GM06990 (cell line): ENCODE results near the gene CDH6.

Experiments
- DNase-seq: peaks from one replicate; pipeline ENCODE4 v3.0.0-alpha.2; 2011; ENCODE audit not compliant: insufficient read length; ENCODE audit errors: extremely low read depth
- H3K27me3 ChIP-seq: replicated peaks from 2 replicates; pipeline ENCODE4 v1.6.0; 2011; ENCODE audit warnings: low read length; ENCODE audit not compliant: control insufficient read depth, insufficient read depth
- H3K36me3 ChIP-seq: 2 replicates; pipeline ENCODE4 v1.5.1; 2011; ENCODE audit warnings: low read length; ENCODE audit not compliant: control insufficient read depth, insufficient read depth
- H3K4me3 ChIP-seq: replicated peaks from 2 replicates; pipeline ENCODE4 v1.5.1; 2011; ENCODE audit warnings: low read depth, mild to moderate bottlenecking, control low read depth, low read length
- TF ChIP-seq, protein P1 (sequence below): IDR thresholded peaks from 2 replicates; pipeline ENCODE4 v1.5.1; 2011; ENCODE audit warnings: low read length, control low read depth, mild to moderate bottlenecking, inconsistent platforms; ENCODE audit not compliant: insufficient read depth, poor library complexity, severe bottlenecking

Gene CDH6

DNA sequence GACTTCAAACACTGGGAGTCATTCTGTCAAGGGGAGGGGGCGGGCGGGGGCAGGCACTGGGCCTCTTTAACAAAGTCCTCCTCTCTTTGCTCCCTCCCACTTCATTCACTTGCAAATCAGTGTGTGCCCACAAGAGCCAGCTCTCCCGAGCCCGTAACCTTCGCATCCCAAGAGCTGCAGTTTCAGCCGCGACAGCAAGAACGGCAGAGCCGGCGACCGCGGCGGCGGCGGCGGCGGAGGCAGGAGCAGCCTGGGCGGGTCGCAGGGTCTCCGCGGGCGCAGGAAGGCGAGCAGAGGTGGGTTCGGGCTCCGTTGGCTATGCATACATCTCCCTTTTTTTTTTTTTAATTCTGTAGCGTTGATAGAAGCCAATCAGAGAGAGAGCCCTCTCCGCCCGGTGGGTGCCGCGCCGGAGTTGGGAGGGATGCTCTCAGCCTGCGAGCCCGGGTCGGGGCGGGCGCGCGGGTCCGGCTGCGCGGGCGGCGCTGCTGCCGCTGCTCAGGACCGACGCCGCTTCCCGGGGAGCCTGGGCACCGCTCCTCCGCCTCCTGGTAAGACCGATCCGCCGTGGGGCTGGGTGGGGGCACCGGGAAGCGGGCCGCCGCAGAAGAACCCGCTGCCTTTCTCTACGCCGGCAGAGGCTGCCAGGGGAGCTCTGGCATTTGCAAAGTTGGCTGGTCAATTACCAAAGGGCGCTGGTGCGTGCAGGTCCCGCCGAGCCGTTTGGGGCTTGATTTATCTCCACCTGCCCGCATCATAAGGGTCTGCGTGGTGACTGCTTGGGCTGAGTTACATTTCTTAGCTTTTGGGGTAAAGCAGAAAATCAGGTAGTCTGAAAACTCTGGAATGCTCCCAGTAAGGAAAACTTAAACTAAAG is at the start of gene CDH6:
CDH6 (plus strand) TSS at position 96 of the 877 bp plus-strand sequence. CDS start 73,788 bp downstream, outside the sequence.
- H3K4me3 ChIP-seq, result no peak within 1 kb of the TSS
- no peak for DNase-seq

DNA sequence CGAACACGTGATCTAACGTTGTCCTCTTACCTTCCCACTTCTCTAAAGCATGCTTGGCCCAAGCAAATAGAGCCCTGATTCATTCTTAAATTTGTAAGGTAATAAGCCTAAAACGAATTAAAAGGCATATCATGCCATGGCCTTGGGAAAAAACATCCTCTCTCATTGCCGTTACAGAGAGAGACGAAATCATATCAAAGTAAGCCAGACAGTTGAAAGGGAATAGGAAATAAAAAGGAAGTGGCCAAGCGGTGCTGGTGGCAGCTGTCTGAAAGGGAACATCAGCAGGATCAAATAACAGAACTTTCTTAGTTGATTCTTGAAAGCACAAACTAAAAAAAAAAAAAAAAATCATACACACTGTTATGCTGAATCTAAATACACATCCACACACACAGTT is 49.1 kb upstream of the CDH6 start:
- Histone ChIP-seq H3K4me3 (no peak overlapping the region), H3K27me3 (no peaks in the 10 kb centered on the region), H3K36me3 (no peaks in the 10 kb centered on the region)
- no peak for DNase-seq
- TF ChIP-seq, protein P1, sequence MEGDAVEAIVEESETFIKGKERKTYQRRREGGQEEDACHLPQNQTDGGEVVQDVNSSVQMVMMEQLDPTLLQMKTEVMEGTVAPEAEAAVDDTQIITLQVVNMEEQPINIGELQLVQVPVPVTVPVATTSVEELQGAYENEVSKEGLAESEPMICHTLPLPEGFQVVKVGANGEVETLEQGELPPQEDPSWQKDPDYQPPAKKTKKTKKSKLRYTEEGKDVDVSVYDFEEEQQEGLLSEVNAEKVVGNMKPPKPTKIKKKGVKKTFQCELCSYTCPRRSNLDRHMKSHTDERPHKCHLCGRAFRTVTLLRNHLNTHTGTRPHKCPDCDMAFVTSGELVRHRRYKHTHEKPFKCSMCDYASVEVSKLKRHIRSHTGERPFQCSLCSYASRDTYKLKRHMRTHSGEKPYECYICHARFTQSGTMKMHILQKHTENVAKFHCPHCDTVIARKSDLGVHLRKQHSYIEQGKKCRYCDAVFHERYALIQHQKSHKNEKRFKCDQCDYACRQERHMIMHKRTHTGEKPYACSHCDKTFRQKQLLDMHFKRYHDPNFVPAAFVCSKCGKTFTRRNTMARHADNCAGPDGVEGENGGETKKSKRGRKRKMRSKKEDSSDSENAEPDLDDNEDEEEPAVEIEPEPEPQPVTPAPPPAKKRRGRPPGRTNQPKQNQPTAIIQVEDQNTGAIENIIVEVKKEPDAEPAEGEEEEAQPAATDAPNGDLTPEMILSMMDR, result no peak

More for the DNA sequence above, at the start of gene CDH6:
- no peaks in the 10 kb centered on the region for H3K36me3 ChIP-seq
- no peaks in the 10 kb centered on the region; the same call in none of the 2 replicates for H3K27me3 ChIP-seq
- TF ChIP-seq, protein P1, result no peak

DNA sequence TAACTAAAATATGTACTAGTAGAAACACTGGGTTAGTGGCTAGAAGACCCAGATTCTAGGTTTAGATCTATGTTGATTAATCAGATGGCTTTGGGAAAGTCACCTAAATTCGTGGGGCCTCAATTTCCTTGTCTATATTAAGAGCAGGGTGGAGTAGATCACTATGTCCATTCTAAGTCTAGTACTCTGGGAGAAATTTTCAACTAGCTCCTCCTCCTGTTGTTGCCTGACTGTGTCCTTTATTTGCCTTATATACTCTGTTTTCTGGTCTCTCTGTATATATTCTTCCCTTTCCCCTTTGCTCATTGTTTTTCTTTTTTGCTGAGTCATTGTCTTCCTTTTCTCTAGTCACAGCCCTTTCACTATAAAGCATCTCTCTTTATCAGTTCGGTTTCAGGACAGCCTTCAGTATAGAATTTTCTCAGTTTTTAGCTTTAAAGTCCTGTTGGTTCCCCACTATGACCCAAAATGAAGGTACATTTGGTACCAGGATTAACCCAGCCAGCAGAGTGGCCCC is 44.5 kb upstream of the CDH6 start:
- H3K36me3 ChIP-seq, result no peaks in the 10 kb centered on the region
- DNase-seq, result no peak
- H3K27me3 ChIP-seq, result no peaks in the 10 kb centered on the region
- no peak overlapping the region for H3K4me3 ChIP-seq
- TF ChIP-seq, protein P1, result no peak

DNA sequence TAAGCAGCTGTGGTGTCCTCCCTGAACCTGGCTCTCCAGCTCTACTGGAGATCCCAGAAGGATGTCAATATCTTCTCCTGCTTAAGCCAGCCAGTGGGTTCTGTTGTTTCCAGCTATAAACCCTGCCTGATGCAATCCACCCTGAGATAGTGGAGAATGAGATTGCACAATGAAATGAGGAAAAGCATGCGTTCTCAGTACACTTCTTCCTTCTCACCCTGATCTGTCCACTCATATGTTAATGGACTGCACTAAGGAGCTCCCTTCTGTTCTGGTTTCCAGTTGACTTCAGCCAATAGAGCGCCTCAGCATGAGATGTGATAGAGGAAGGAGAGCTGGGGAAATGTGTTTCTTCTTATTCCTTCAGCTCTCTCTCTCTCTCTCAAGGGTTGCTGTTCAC is 40.0 kb upstream of the CDH6 start:
- H3K4me3 ChIP-seq, result no peak overlapping the region
- H3K27me3 ChIP-seq, result no peaks in the 10 kb centered on the region
- no peaks in the 10 kb centered on the region for H3K36me3 ChIP-seq
- TF ChIP-seq, protein P1, result no peak
- no peak for DNase-seq

DNA sequence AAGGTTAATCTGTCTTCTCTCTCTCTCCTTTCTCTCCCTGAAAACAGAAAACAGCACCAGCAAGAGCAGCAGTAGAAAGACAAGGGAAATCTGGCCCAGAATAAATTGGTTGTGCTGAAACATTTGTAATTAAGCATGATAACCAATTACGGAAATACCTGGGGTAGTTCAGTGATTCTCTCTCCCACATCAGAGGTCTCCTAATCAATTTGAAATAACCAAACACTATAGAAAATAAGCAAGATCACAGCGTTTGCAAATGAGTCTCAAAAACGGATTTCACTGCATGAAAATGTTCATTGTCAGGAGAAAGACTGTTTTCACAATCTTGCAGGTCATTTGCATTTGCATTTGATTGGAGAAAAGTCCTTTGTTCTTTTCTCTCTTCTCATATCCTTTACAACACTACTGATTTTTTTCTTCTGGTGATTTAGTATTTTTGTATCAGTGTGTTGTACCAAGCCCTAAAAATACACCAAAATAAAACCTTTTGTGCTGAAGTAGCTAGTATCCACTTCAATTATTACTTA is 36.8 kb upstream of the CDH6 start:
- DNase-seq, result no peak
- TF ChIP-seq, protein P1, result no peak
- Histone ChIP-seq H3K27me3 (no peaks in the 10 kb centered on the region), H3K36me3 (no peaks in the 10 kb centered on the region), H3K4me3 (no peak overlapping the region)
